GM19438 (cell line): ENCODE results near the gene DHCR24.
"Not testable (repeated sequence)": the region's sequence is repeated elsewhere in the genome, so short reads cannot be mapped to it uniquely, and the experiment has no call there.

Source experiments
- ATAC-seq: cut with Tn5 transposase; IDR thresholded peaks from one replicate; pipeline ENCODE4 v1.9.1; 2021; ENCODE audit warnings: low read depth; ENCODE audit not compliant: unreplicated experiment

DHCR24 gene

DNA sequence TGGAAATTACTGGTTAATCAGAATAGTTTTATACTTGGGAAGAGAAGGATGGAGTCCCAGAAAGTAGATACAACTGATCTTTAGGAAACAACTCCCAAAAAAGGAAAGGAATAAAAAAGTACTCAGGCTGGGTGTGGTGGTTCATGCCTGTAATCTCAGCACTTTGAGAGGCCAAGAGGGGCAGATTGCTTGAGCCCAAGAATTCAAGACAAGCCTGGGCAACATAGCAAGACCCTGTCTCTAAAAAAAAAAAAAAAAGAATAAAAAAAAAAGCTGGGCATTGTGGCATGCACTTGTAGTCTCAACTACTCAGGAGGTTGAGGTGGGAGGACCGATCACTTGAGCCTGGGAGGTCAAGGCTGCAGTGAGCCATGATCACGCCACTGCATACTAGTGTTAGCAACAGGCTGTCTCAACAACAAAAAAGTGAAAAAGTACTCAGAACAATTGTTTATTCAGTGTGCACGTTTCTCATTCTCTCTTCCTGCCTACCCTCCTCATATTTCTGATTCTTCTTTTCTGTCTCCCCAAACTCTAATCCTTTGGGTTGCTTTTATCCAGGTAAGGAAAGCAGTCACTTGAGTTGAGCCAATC lies 2.2 kb upstream of the DHCR24 start:
- ATAC-seq, result no peak

DNA sequence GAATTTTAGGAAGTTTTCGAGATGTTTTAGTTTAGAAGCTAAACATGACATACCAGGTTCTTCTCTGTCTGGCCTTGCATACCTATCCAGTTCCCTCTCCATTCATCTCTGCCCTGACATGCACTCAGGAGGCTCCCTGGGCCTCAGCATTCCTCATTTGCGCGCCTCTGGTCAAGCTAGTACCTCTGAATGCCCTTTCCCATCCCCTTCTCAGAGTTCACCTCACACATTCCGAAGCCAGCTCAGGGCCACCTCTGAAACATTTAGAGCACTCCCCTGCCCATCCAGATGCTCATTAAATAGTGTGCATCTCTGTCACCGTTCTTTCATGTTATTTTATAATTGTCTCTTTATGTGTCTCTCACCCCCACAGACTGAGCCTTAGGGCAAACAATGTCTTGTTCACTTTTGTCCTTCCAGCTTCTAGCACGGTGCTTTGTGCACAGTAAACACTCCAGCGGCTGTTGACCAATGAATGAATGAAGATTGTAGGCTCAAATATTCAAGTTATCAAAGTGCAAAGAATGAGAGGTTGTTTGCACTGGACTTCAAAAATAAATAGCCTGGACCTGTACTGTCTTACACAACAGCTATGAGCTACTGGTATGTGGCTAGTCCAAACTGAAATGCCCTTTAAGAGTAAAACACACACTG lies 1.2 kb upstream of the DHCR24 start:
- ATAC-seq, result no peak

DNA sequence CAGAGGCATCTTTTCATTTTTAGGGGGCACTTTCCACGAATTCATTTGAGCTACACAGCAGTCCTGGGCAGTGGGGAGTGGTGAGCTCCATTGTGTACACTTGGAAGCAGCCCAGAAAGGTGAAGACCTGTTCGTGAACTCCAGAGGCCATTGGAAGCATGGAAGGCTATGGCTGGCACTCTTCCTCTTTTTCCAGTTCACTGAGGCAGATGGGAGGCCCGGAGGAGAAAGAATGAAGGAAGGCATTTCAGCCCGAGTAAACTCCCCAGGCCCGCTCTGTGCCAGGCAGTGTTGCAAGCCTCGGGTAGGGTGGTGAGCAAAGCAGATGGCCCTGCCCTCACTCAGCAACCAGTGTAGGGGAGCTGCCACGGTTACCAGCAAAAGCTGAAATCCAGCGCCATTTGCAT lies 673 bp upstream of the DHCR24 start:
- no peak for ATAC-seq

DNA sequence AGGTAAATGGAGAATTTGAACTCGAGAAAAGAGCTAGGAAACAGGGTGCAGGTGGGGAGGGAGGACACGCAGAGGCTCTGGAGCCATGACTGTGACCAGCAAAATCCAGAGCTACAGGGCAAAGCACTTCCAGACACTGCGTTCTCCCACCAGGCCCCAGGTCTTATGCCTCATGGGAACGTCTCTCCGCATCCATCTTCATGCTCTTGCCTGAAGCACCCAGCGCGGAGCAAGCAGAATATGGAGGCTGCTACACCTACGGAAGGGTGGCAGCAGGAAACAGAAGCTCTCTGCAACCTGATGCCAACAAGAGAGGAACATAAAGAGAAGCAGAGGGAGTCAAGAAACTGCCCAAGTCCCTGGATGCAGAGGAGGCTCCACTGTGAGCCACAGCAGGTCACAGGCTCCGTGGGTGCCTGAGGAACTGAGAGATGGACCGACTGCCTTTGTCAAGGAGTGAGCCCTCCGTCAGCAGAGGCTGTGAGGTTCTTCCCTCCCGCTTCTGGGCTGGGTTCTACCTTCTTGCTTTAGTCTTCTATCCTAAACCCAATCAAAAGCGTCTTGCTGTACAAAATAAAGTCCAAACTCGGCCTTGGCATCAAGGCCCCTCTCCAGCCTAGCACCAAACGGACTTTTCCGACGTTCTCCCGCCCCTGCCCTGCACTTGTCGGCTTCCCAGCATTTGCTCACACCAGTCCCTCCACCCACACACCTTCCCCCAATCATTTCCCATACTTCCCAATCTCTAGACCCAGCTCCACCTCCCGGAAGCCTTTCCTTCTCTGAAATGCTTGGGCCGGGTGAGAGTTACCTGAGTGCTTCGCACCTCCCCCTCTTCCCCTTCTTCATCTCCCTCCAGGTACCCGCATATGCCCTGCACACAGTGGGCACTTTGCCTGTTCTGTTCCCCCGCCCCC lies 930 bp downstream of the DHCR24 start:
- ATAC-seq, result no peak

DNA sequence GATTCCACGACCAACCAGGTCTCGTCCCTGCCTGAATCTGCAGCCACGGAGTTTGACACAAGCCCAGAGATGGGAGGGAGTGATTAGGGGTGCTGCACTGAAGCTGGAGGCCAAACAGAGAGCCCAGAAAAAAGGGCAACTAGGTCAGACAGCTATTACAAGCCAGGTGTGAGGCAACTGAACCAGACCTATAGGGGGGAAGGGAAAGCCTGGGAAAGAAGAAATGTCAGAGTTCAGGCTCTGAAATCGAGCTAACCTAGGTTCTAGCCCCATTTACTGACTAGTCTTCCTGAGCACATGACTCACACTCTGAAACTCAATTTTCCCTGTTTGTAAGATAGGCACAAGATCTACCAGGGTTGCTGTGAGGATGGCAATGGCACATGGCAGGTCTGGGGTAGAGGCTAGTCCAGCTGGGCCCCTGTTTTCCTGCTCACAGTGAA lies 1.7 kb downstream of the DHCR24 start:
- ATAC-seq, result no peak

DNA sequence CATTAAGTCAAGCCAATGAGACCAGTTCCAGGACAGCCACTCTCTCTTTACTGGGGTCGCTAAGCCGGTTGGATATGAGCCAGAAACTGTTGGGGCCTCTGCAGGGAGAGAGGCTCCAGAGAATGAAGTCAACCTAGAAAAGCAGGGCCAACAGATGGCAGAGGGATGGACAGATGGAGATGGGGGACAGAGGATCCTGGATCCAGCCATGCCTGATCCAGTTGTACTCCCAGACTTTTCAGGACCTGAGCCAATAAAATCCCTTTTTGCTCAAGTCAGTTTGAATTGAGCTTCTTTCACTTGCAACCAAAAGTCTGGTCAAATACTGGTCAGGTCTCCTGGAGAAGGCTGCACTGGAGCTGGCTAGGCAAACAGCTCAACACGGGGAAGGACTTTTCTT lies 2.2 kb downstream of the DHCR24 start:
- no peak for ATAC-seq

DNA sequence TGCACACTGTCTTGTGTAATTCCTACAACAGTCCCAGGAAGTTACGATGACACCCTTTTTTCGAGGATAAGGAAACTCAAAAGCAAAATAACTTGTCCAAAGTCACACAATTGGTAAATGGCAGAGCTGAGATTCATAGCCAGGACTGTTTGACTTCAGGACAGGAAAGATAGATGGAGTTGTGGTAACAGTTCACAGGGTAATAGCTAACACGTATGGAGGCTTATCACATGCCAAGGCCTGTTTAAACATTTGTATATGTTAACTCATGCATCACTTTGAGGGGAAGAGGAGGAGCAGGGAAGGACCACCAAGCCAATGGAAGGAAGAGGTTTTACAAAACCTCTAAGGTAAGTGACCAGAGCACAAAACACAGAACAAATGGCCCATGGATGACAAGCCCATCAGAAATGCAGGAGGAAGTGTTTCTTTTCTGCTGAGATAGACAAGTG lies 2.8 kb downstream of the DHCR24 start:
- no peak for ATAC-seq

DNA sequence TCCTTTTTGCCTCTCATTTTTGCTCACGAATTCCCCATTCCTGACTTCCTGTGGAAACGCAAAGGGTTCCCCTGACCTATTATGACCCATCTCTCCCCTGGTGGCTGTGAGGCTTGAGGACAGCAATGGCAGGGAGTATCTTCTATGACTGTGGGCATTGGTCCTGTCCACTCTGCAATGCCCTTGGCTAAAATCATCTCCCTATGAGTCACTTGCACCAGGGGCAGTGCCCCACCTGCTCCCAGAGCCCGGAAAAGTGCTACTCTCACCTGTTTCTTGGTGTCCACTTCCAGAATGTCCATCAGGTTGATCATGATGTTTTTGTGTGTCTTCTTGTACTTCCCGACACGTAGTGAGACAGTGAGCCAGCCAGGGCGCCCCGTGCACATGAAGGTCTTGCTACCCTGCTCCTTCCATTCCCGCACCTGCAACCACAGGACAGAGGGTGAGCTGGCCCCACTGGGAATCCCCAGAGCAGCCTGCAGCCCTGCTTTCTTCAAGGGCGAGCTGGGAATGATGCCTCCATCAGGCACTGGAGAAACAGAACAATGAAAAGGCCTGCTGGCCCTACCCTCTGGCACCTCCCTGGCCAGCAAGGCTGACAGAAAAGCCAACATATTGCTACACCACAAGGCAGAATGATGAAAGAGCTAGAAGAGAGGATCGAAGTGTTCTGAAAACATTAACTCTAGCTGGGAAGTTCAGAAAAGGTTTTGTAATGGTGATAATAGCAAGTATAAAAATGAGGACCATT lies 3.5 kb downstream of the DHCR24 start:
- no peak for ATAC-seq

DNA sequence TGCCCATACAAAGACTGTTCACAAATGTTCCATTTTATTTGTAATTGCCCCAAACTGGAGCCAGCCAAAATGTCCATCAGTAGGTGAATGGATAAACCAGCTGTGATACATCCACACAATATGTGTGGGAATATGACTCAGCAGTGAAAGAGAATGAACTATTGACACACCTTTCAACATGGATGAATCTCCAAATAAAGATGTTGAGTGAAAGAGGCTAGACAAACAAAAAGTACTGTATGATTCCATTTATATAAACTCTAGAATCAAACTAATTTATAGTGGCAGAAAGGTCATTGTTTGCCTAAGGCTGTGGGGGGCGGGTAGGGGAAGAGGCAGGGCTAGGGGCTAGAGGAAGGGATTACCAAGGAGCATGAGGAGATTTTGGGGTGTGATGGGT lies 4.5 kb downstream of the DHCR24 start:
- no peak for ATAC-seq

DNA sequence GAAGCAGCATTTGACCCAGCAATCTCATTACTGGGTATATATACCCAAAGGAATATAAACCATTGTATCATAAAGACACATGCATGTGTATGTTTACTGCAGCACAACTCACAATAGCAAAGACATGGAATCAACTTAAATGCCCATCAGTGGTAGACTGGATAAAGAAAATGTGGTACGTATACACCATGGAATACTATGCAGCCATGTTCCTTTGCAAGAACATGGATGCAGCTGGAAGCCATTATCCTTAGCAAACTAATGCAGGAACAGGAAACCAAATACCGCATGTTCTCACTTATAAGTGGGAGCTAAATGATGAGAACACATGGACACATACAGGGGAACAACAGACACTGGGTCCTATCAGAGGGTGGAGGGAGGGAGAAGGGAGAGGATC lies 5.4 kb downstream of the DHCR24 start:
- ATAC-seq, result not testable (repeated sequence)

DNA sequence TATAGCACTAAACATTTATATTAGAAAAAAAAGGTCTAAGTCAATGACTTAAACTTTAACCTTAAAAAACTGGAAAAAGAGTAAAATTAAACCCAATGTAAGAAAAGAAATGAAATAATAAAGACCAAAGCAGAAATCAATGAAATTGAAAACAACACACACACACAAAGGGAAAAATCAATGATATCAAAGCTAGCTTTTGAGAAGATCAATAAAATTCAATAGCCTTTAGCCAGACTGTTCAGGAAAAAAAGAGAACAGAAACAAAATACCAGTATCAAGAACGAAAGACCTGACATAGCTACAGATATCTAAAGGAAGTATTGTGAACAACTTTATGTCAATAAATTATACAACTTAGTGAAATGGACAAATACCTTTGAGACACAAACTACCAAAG lies 7.1 kb downstream of the DHCR24 start:
- no peak for ATAC-seq

DNA sequence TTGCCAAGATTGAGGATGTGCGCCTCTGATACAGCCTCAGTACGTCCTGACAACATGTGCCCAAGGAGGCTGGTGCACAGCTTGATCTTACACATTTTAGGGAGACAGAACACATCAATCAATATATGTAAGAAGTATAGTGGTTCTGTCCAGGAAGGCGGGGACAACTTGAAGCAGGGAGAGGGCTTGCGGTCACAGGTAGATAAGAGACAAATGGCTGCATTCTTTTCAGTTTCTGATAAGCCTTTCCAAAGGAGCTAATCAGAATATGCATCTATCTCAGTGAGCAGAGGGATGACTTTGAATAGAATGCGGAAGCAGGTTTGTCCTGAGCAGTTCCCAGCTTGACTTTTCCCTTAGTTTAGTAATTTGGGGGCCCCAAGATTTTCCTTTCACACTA lies 10.2 kb downstream of the DHCR24 start:
- ATAC-seq, result no peak

DNA sequence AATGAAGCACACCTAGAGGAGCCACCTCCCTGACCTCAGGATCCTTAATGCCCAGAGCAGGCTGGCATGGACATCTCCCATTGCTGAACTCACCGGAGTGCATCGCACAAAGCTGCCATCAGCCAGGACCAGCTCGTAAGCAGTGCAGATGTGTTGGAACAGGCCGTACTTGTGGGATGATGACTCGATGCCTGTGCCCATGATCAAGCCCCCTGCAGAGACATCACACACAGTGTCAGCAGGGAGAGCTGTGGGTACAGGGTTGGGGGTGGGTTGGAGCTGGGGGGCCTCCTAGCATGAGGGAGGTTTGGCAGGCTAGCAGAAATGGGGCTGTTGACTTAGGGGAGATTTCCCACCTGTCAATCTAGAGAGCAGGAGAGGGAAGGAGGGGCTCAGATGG lies 12.0 kb downstream of the DHCR24 start:
- ATAC-seq, result no peak

DNA sequence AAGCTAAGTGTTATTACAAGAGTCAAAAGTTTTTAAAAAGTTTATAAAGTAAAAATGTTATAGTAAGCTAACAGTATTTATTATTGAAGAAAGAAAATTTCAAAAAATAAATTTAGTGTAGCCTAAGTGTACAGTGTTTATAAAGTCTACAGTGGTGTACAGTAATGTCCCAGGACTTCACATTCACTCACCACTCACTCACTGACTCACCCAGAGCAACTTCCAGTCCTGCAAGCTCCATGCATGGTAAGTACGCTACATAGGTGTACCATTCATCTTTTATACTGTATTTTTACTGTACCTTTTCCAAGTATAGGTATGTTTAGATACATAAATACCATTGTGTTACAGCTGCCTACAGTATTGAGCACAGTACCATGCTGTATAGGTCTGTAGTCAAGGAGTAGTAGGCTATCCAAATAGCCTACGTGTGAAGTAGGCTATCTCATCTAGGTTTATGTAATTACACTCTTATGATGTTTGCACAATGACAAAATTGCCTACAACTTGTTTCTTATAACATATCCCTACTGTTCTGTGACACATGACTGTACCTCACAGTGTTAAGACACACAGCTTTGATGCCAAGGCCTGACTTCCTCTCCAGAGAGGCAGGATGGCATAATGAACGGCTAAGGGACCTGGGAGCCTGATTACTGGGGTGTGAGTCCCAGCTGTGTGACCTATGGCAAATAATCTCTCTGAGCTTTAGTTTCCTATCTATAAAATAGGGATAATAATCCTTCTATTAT lies 12.7 kb downstream of the DHCR24 start:
- ATAC-seq, result no peak

DNA sequence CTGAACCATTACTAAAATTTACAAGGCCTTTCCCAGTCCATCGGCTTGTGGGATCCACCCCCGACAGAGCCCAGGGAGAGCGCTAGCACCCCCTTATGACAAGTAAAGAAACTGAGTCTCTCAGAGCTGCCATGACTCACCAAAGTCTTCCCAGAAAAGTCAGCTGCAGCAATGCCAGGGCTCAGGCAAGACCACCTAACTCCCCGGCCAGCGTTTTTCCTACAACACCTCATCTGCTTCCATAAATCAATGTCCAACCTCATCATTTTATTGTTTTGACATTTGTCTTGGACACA lies 15.0 kb downstream of the DHCR24 start:
- ATAC-seq, result no peak

DNA sequence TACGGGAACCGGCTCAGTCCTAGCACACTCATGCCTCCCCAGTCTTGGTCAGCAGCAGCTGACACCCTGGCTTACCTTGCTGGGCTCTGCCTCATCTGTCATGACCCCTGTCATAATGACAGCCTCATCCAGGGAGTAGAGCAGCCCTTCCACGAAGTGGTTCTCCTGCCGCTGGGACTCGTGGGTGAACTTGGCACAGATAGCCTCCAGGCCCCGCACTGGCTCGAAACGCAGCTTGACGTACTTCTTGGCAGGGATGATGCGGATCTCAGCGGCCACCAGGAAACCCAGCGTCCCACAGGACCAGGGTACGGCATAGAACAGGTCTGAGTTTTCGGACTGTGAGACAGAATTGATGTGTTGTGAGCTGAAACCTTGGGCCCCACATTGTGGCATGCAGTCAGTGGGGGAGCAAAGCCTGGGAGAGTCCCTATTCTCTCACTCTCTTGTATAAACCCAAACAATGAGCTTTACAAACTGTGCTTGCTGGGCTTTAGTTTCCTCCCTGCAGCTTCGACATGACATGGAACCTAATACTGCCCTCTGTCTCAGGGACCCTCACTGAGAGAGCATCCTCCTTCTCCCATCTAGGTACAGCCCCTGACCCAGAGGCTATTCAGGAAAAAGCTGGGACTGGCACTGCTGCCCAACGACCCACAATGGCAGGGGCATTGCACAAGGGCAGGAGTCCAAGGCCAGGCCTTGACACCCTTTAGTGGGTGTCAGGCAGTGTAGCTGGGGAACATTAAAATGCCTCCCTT lies 15.5 kb downstream of the DHCR24 start:
- no peak for ATAC-seq

DNA sequence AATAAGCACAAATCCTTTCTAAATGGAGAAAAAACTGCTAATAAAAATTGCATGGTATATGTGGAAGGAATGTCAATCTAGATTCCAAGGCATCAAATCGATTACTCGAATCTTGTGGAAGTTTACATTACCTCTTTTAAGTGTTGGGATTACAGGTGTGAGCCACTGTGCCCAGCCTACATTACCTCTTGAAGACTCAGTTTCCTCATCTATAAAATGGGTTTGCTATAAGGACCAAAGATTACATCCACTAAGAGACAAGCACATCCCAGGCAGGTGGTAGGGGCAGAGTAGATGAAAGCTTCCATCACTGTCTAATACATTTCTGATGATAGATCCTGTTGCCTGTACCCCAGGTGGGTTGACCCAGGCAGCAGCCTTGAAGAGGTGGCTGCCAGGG lies 16.1 kb downstream of the DHCR24 start:
- no peak for ATAC-seq

DNA sequence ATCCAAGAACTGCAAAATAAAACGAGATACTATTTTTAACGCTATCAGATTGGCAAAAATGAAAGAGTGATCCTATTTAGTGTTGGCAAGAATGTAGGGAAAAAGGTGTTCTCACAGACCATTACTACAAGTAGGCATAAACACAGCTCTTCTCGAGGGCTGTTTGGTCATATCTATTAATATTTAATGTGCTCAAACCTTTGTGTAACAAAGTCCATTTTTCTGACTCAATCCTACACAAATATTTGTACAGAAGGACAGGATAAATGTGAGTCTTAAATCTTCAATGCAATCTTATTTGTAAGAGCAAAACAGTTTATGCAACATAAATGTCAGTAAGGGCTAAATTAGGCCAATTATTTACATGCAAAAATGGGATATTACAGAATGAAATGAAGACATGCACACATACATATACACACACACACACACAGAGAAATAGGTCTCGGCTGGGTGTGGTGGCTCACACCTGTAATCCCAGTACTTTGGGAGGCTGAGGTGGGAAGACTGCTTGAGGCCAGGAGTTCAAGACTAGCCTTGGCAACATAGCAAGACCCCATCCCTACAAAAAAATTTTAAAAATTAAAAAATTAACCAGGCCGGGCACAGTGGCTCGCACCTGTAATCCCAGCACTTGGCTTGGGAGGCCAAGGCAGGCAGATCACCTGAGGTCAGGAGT lies 17.7 kb downstream of the DHCR24 start:
- no peak for ATAC-seq

DNA sequence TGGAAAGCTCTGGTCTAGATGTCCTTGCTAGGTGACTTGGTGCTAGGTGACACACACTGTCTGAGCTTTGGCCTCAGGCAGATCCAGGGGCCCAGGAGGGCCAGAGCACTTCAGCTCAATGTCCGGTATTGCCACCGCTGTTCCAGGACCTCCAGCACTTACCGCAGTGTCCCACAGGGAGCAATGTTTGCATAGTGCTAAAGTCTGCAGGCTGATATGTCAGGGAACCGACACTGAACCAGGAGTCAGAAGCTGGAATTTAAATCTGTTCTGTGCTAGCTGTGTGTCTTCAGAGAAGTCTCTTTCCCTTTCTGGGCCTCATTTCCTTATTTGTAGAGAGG lies 19.3 kb downstream of the DHCR24 start:
- no peak for ATAC-seq
